Colonic mucosa (tissue), 4 donors: ENCODE data around the gene TET1. TPM values are rescaled to one million over a fixed set of nuclear protein-coding genes. Genes with fewer than 3 reads are reported as not detected.

Experiments used
- DNase-seq: peaks from one replicate; pipeline ENCODE4 v3.0.0-alpha.2; 2020
- H3K27ac ChIP-seq: fragments of 200-600 bp; one replicate; pipeline ENCODE4 v1.8.0; 2021
- H3K27me3 ChIP-seq: fragments of 200-600 bp; one replicate; pipeline ENCODE4 v1.8.0; 2021
- H3K36me3 ChIP-seq: fragments of 200-600 bp; one replicate; pipeline ENCODE4 v1.8.0; 2021
- H3K4me1 ChIP-seq: fragments of 200-600 bp; one replicate; pipeline ENCODE4 v1.8.0; 2021; ENCODE audit warnings: mild to moderate bottlenecking
- H3K4me3 ChIP-seq: fragments of 200-600 bp; one replicate; pipeline ENCODE4 v1.8.0; 2021
- H3K9ac ChIP-seq, 2 donors: one replicate each; pipeline ENCODE4 v1.7.0; 2013; ENCODE audit warnings: control low read depth in 2 of 2, low read depth in 2 of 2, low read length in 2 of 2
- H3K9me3 ChIP-seq: fragments of 200-600 bp; one replicate; pipeline ENCODE4 v1.8.0; 2021
- CTCF ChIP-seq: fragments of 200-600 bp; IDR thresholded peaks from one replicate; pipeline ENCODE4 v1.8.0; 2022; ENCODE audit warnings: antibody characterized with exemption, mild to moderate bottlenecking
- intact Hi-C: fragments of 100-400 bp; cut with DNase I; formaldehyde crosslinking; loops from one replicate; pipeline ENCODE4 v1.14.1; 2022
- total RNA-seq, 2 donors: library from RNA; stranded (reverse); fragmentation: NEBNext Ultra II Directional in 1 of 2; extraction: Animal tissue kit (Norgen Biotek cat#: 25700) in 1 of 2; gene quantifications; one replicate each; pipeline ENCODE4 v1.2.1, GENCODE V29; 2021
- donor health status: healthy.
- donor health status: DM: no; HTN: no; CAD: no.
- donor health status: DM: no; HTN: no; CAD: no.

TET1 gene
- total RNA-seq, 2 donors from 2014 or later: 0.57 to 1.1 TPM

- Histone ChIP-seq H3K9me3 (no peaks in the 10 kb centered on the region), H3K27me3 (no peaks in the 10 kb centered on the region), H3K36me3 (peaks cover 4% of the 10 kb centered on the region), H3K4me3 (no peak overlapping the region), H3K27ac (no peak overlapping the region), H3K9ac (no peak overlapping the region), H3K4me1 (no peaks in the 10 kb centered on the region)
- no peak for TF ChIP-seq CTCF
- no peak for DNase-seq
- intact Hi-C loops: no loop called here
These were observed 182.3 kb downstream of the TET1 start for GRCh38 chr10:68742397-68742796.

Other genes with a start within 250 kb of the TET1 start
- 100 to 1,000 TPM in 1 of 2 donors, 10 to 100 TPM in 1; 74.4 to 130 TPM for gene HNRNPH3, start 228.3 kb upstream of the TET1 start, total RNA-seq
- 10 to 100 TPM; 20.9 to 78.2 TPM for gene PBLD, start 227.4 kb upstream of the TET1 start, total RNA-seq
- 10 to 100 TPM; 14.5 to 21.7 TPM for gene RUFY2, start 153.1 kb upstream of the TET1 start, total RNA-seq
- gene DNA2, start 88.4 kb upstream of the TET1 start, total RNA-seq: 10 to 100 TPM in 1 of 2 donors, 1 to 10 TPM in 1; 7.7 to 16.4 TPM
- 10 to 100 TPM; 18.7 to 19.7 TPM for gene SLC25A16, start 32.8 kb upstream of the TET1 start, total RNA-seq
- 10 to 100 TPM; 46.5 to 62.8 TPM for gene CCAR1, start 160.9 kb downstream of the TET1 start, total RNA-seq